ENCODE measurements around the gene CCDC50.

GRCh38 chr3:191420771-191421170, 91.6 kb downstream of the CCDC50 start:
- no peak for TF ChIP-seq POLR2A (IDR thresholded peaks at IDR 0.05)
- TF ChIP-seq CTCF (IDR thresholded peaks at IDR 0.05) = no peak

Measured in breast epithelium (tissue), 3 donors.